ENCODE results near the gene STON1. TPM values are rescaled to one million over a fixed set of nuclear protein-coding genes. Genes with fewer than 3 reads are reported as not detected.

Gene STON1
- total RNA-seq, 4 donors from 2014 or later: 21.4 to 39.2 (median 27.1) TPM

- Histone ChIP-seq H3K4me3 (no peak overlapping the region), H3K27me3 (no peaks in the 10 kb centered on the region), H3K9me3 (no peaks in the 10 kb centered on the region), H3K36me3 (no peaks in the 10 kb centered on the region), H3K27ac (no peak overlapping the region), H3K4me1 (peaks cover 0 to 8% (median 3%) of the 10 kb centered on the region in 4 donors)
- intact Hi-C loops (cut with DNase I; ENCODE audit: low total_unique reads) (no loop called here), in situ Hi-C loops (cut with MboI; ENCODE audit: low pct_ligation_motif_present in 1 of 4, low pct_unique_long_range_greater_than_20kb in 1 of 4, low sequenced_read_pairs in 3 of 4) (no loop called here)
- no peak for DNase-seq
- TF ChIP-seq EP300 (IDR thresholded peaks at IDR 0.05; ENCODE audit: low read depth): no peak
- TF ChIP-seq POLR2AphosphoS5 (IDR thresholded peaks at IDR 0.05): no peak
- TF ChIP-seq CTCF (IDR thresholded peaks at IDR 0.05): no peak
- 89 to 100% methylated on average over 1 to 4 of the region's 4 CpGs for WGBS, 2 donors (ENCODE audit: low coverage in 1 of 2)
Observed at GRCh38 chr2:48584551-48584950, 54.6 kb downstream of the STON1 start.

- Histone ChIP-seq H3K36me3 (no peaks in the 10 kb centered on the region), H3K27me3 (no peaks in the 10 kb centered on the region), H3K9me3 (no peaks in the 10 kb centered on the region), H3K27ac (no peak overlapping the region), H3K4me3 (no peak overlapping the region), H3K4me1 (peaks cover 0 to 4% (median 2%) of the 10 kb centered on the region in 4 donors)
- 55 to 86% methylated on average over 1 to 4 of the region's 4 CpGs for WGBS, 2 donors (ENCODE audit: low coverage in 1 of 2)
- intact Hi-C loops (cut with DNase I; ENCODE audit: low total_unique reads) (no loop called here), in situ Hi-C loops (cut with MboI; ENCODE audit: low pct_ligation_motif_present in 1 of 4, low pct_unique_long_range_greater_than_20kb in 1 of 4, low sequenced_read_pairs in 3 of 4) (no loop called here)
- DNase-seq: no peak
- no peak for TF ChIP-seq EP300 (IDR thresholded peaks at IDR 0.05; ENCODE audit: low read depth)
- TF ChIP-seq CTCF (IDR thresholded peaks at IDR 0.05): no peak
- TF ChIP-seq POLR2A (IDR thresholded peaks at IDR 0.05): no peak
- TF ChIP-seq POLR2AphosphoS5 (IDR thresholded peaks at IDR 0.05): no peak
Observed at GRCh38 chr2:48586433-48586832, 56.5 kb downstream of the STON1 start.

- in situ Hi-C loops (cut with MboI; ENCODE audit: low pct_ligation_motif_present in 1 of 4, low pct_unique_long_range_greater_than_20kb in 1 of 4, low sequenced_read_pairs in 3 of 4): no loop called here
- intact Hi-C loops (cut with DNase I; ENCODE audit: low total_unique reads): no loop called here
- Histone ChIP-seq H3K36me3 (no peaks in the 10 kb centered on the region), H3K27me3 (no peaks in the 10 kb centered on the region), H3K4me1 (peaks cover 0 to 4% (median 2%) of the 10 kb centered on the region in 4 donors), H3K27ac (no peak overlapping the region), H3K4me3 (no peak overlapping the region), H3K9me3 (no peaks in the 10 kb centered on the region)
- DNase-seq: no peak
- 79 to 100% methylated on average over 1 to 5 of the region's 5 CpGs for WGBS, 2 donors (ENCODE audit: low coverage in 1 of 2)
- TF ChIP-seq EP300 (IDR thresholded peaks at IDR 0.05; ENCODE audit: low read depth): no peak
- no peak for TF ChIP-seq CTCF (IDR thresholded peaks at IDR 0.05)
- no peak for TF ChIP-seq POLR2AphosphoS5 (IDR thresholded peaks at IDR 0.05)
- no peak for TF ChIP-seq POLR2A (IDR thresholded peaks at IDR 0.05)
Observed at GRCh38 chr2:48587560-48587959, 57.6 kb downstream of the STON1 start.

- H3K27ac ChIP-seq: no peak overlapping the region
- no peaks in the 10 kb centered on the region for H3K27me3 ChIP-seq
- 87 to 90% methylated on average over 2 to 3 of the region's 3 CpGs for WGBS, 2 donors (ENCODE audit: low coverage in 1 of 2)
- H3K36me3 ChIP-seq: no peaks in the 10 kb centered on the region
- intact Hi-C loops (cut with DNase I; ENCODE audit: low total_unique reads): no loop called here
- no peak overlapping the region for H3K4me3 ChIP-seq
- no peak for DNase-seq
- H3K4me1 ChIP-seq: peaks cover 0 to 4% (median 2%) of the 10 kb centered on the region in 4 donors
- TF ChIP-seq EP300 (IDR thresholded peaks at IDR 0.05; ENCODE audit: low read depth) (no peak), CTCF (IDR thresholded peaks at IDR 0.05) (no peak), POLR2AphosphoS5 (IDR thresholded peaks at IDR 0.05) (no peak), POLR2A (IDR thresholded peaks at IDR 0.05) (no peak)
- in situ Hi-C loops (cut with MboI; ENCODE audit: low pct_ligation_motif_present in 1 of 4, low pct_unique_long_range_greater_than_20kb in 1 of 4, low sequenced_read_pairs in 3 of 4): no loop called here
- H3K9me3 ChIP-seq: no peaks in the 10 kb centered on the region
Observed at GRCh38 chr2:48587961-48588360, 58.0 kb downstream of the STON1 start.

Measured in transverse colon (tissue), 4 donors.